Urinary bladder (tissue), 4 donors: ENCODE measurements around the gene TMEM18. TPM values are rescaled to one million over a fixed set of nuclear protein-coding genes. Genes with fewer than 3 reads are reported as not detected.

Source experiments
- DNase-seq: peaks from one replicate; pipeline ENCODE4 v3.0.0-alpha.2; 2015; ENCODE audit errors: extremely low spot score
- H3K27ac ChIP-seq: one replicate; pipeline ENCODE4 v1.5.1; 2013; ENCODE audit warnings: low read depth, mild to moderate bottlenecking, moderate library complexity
- H3K36me3 ChIP-seq: one replicate; pipeline ENCODE4 v1.6.1; 2013; ENCODE audit warnings: mild to moderate bottlenecking, moderate library complexity; ENCODE audit not compliant: insufficient read depth
- H3K4me1 ChIP-seq: one replicate; pipeline ENCODE4 v1.6.1; 2013; ENCODE audit warnings: mild to moderate bottlenecking, moderate library complexity; ENCODE audit not compliant: insufficient read depth
- H3K4me3 ChIP-seq: one replicate; pipeline ENCODE4 v1.5.1; 2013; ENCODE audit warnings: low read depth, low read length
- WGBS: extraction: QIAGEN DNeasy Blood & Tissue Kit; methylation state at CpG from one replicate; pipeline ENCODE4 v1.1.7; 2013; 5-methylcytosine and 5-hydroxymethylcytosine counted together
- polyA plus RNA-seq: library from polyadenylated mRNA; stranded (reverse); fragments of 200-250 nt; gene quantifications from one replicate; pipeline ENCODE4 v1.2.3, GENCODE V29; 2013
- total RNA-seq: library from RNA; depleted of rRNA; stranded (reverse); fragments of >200 nt; gene quantifications from one replicate; pipeline ENCODE4 v1.2.3, GENCODE V29; 2014
- donor health status: healthy with polysubstance abuse.
- donor health status: healthy.

TMEM18 gene
- total and polyA plus RNA-seq, 2 donors: 22.2 to 30.7 TPM

GRCh38 chr2:625415-626333, 51.5 kb downstream of the TMEM18 start:
- no peaks in the 10 kb centered on the region for H3K36me3 ChIP-seq
- H3K4me3 ChIP-seq: no peak overlapping the region
- DNase-seq: no peak
- 66% methylated on average over 12 of the region's 12 CpGs for WGBS
- no peak overlapping the region for H3K27ac ChIP-seq
- H3K4me1 ChIP-seq: no peaks in the 10 kb centered on the region

- Histone ChIP-seq H3K4me1 (no peaks in the 10 kb centered on the region), H3K4me3 (no peak overlapping the region), H3K27ac (no peak overlapping the region), H3K36me3 (no peaks in the 10 kb centered on the region)
- no peak for DNase-seq
- WGBS: 74% methylated on average over 11 of the region's 11 CpGs
These were observed 52.5 kb downstream of the TMEM18 start for GRCh38 chr2:624551-625347.

- WGBS: 80% methylated on average over 10 of the region's 10 CpGs
- DNase-seq: no peak
These were observed 53.1 kb downstream of the TMEM18 start for GRCh38 chr2:624096-624495.

GRCh38 chr2:623130-623922, 53.9 kb downstream of the TMEM18 start:
- Histone ChIP-seq H3K4me3 (no peak overlapping the region), H3K27ac (no peak overlapping the region), H3K4me1 (no peaks in the 10 kb centered on the region), H3K36me3 (no peaks in the 10 kb centered on the region)
- DNase-seq: no peak
- WGBS: 87% methylated on average over 13 of the region's 13 CpGs

More at GRCh38 chr2:624096-624495, 53.1 kb downstream of the TMEM18 start:
- no peak overlapping the region for H3K4me3 ChIP-seq
- no peaks in the 10 kb centered on the region for H3K4me1 ChIP-seq
- H3K36me3 ChIP-seq: no peaks in the 10 kb centered on the region
- H3K27ac ChIP-seq: no peak overlapping the region

- Histone ChIP-seq H3K4me3 (no peak overlapping the region), H3K36me3 (no peaks in the 10 kb centered on the region), H3K27ac (no peak overlapping the region), H3K4me1 (no peaks in the 10 kb centered on the region)
- WGBS: 82% methylated on average over 10 of the region's 10 CpGs
- DNase-seq: no peak
These were observed 54.8 kb downstream of the TMEM18 start for GRCh38 chr2:622357-622756.

GRCh38 chr2:621303-622099, 55.7 kb downstream of the TMEM18 start:
- Histone ChIP-seq H3K36me3 (no peaks in the 10 kb centered on the region), H3K27ac (no peak overlapping the region), H3K4me1 (no peaks in the 10 kb centered on the region), H3K4me3 (no peak overlapping the region)
- 93% methylated on average over 45 of the region's 45 CpGs for WGBS
- DNase-seq: no peak

- Histone ChIP-seq H3K4me3 (no peak overlapping the region), H3K27ac (no peak overlapping the region), H3K4me1 (no peaks in the 10 kb centered on the region), H3K36me3 (no peaks in the 10 kb centered on the region)
- 92% methylated on average over 58 of the region's 58 CpGs for WGBS
- DNase-seq: no peak
These were observed 56.5 kb downstream of the TMEM18 start for GRCh38 chr2:620471-621302.

GRCh38 chr2:620004-620403, 57.2 kb downstream of the TMEM18 start:
- no peak overlapping the region for H3K27ac ChIP-seq
- H3K4me1 ChIP-seq: no peaks in the 10 kb centered on the region
- H3K36me3 ChIP-seq: no peaks in the 10 kb centered on the region
- no peak for DNase-seq
- WGBS: 80% methylated on average over 14 of the region's 14 CpGs
- H3K4me3 ChIP-seq: no peak overlapping the region

- no peaks in the 10 kb centered on the region for H3K4me1 ChIP-seq
- 82% methylated on average over 6 of the region's 6 CpGs for WGBS
- H3K4me3 ChIP-seq: no peak overlapping the region
- no peaks in the 10 kb centered on the region for H3K36me3 ChIP-seq
- H3K27ac ChIP-seq: no peak overlapping the region
- DNase-seq: no peak
These were observed 58.7 kb downstream of the TMEM18 start for GRCh38 chr2:618422-618990.

- H3K4me1 ChIP-seq: no peaks in the 10 kb centered on the region
- 77% methylated on average over 3 of the region's 3 CpGs for WGBS
- no peaks in the 10 kb centered on the region for H3K36me3 ChIP-seq
- H3K27ac ChIP-seq: no peak overlapping the region
- H3K4me3 ChIP-seq: no peak overlapping the region
- DNase-seq: no peak
These were observed 59.2 kb downstream of the TMEM18 start for GRCh38 chr2:618005-618404.
